HG03196 (cell line): Measurements from ENCODE around the gene ARHGAP23.
"Not testable (repeated sequence)": the region's sequence is repeated elsewhere in the genome, so short reads cannot be mapped to it uniquely, and the experiment has no call there.

Experiments
- ATAC-seq: cut with Tn5 transposase; IDR thresholded peaks from one replicate; pipeline ENCODE4 v1.9.1; 2021; ENCODE audit not compliant: unreplicated experiment

ARHGAP23 gene

DNA sequence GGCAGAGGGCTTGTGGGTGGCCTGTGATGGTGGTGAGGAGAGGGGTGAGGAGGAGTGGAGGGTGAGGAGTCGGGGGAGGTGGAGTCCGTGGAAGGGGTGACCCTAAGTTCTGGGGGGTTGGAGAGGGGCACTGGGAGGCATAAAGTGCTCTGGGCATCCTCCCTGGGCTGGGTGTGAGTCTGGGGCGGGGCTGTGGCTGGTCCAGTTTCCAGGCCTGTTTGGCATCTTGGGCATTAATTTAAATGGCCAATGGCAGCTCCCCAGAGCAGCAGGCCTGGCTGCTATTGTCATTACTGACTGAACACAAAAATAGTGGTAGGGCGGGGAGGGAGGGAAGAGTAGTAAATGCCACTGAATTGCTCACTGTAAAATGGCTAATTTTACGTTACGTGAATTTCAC lies 7.7 kb upstream of the ARHGAP23 start:
- ATAC-seq = no peak

- no peak for ATAC-seq
These were observed 7.0 kb upstream of the ARHGAP23 start for GRCh38 chr17:38421171-38421841.

DNA sequence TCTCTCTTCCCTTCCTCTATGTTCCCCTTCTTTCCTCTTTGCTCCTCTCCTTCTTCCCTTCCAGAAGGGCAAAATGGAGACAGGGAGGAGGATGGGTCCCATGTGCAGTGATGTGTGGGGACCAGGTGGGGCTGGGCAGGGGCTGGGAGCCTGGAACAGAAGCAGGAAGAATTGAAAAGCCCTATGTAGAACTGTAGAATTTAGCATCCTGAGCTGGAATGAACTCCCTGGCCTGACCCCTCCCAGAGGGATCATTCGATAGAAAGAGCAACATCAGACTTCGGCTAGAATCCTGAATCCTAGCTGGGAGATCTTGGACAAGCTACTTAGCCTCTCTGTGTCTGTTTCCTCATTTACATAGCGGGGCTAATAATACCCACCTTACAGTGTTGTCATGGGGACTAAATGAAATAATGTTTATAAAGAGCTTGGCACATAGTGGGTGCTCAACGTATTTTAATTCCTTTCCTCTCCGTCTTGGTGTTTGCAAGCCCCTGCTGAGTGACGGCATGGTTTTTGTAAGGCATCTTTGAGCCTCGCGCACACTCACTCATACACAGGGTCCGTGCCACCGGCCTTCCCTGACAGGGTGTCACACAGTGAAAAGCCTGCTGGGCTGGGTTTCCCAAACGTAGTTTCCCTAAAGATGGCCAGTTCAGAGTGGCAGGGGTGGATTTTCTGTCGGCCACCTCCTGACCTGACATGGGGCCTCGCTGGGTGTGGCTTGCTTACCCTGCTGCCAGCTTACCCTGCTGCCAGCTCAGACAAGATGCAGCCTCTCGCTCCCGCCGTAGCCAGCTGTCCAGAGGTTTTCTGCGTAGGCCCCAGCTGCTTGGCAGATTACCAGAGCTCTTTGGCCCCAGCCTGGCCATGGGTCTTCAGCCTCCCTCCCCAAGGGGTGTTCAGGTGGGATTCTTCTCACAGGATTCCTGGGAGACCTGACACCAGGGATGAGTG lies 6.1 kb upstream of the ARHGAP23 start:
- ATAC-seq = no peak

- no peak for ATAC-seq
These were observed 3.8 kb upstream of the ARHGAP23 start for GRCh38 chr17:38424297-38424972.

DNA sequence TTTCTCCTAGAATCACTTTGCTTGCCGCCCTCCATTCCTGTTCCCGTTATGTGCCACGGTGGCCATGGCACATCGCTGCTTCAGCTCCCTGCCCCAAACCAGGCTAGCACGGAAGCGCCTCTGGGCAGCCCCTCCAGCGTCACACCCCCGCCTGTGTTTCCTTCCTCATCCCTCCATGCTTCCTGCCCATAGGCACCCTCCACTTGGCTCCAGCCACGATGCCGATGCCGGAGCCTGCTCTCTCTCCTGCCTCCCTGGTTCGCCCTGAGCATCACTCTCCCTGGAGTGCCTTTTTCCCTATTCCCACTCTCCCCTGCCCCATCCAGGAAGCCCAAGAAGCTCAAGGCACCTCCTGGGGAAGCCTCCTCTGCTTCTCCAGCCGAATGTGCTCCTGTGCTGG lies 3.2 kb upstream of the ARHGAP23 start:
- no peak for ATAC-seq

DNA sequence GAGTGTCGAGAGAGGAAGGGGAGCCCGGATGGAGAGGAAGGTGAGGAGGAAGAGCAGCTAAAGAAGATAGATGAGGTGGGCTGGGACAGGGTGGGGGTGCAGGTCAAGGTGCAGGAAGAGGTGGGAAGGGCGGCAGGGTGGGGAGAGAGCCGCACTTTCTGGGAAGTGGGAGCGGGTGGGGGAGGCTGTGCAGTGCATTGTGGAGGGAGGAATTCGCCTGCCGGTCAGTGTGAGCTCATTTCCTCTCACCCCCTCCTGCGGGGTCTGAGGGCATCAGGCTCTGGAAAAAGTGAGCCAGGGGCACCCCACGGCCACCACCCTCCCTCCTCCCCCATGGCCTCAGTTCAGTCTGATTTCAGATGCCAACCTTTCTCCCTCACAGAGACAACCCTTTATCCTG lies 2.5 kb upstream of the ARHGAP23 start:
- no peak for ATAC-seq

DNA sequence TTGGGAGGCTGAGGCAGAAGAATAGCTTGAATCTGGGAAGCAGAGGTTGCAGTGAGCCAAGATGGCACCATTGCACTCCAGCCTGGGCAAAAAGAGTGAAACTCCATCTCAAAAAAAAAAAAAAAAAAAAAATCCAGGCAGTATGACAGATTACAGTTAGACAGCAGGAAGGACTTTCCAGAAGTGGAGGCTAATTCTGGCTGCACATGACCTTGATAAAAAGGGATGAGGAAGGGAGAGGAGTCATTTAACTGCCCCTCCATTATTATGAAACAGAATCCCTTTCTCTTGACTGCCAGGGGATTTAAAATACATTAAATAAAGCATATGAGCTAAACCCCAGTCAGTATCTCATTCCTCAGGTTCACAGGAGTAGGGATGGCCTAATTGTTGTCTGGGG lies 1.8 kb upstream of the ARHGAP23 start:
- ATAC-seq = no peak

GRCh38 chr17:38427160-38427949 lies 909 bp upstream of the ARHGAP23 start:
- ATAC-seq = no peak

DNA sequence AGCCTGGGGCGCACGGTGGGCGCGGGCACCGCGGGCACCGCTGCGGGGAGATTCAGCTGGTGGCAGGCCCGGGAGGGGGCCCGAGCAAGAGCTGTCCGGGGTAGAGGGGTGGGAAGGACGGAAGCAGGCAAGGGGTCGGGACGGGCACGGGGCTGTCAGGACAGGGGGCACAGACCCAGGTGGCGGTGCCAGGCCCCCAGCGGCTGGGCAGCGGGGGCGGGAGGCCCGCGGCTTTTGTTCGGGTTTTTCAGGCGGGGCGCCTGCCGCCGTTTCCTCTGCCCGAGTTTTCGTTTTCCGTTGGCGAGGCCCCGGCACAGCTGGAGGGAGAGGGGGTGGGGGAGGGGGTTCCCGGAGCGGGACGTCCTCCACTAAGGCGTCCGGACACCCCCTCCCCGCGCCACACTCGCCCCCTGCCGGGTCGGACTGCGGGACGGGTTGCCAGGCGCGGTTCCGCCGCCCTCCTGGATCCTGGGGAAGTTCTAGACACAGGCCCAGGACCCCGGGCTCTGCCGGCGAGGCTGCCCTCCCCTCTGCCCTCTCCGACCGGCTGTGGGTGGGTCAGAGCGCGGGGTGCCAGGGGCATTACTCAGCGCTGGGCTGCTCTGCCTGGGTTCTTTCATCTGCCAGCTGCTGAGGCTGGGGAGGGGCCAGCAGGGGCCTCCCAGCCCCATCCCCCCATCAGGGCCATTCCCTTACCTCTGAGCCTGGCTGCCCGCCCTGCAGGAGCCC lies 543 bp downstream of the ARHGAP23 start:
- no peak for ATAC-seq

- no peak for ATAC-seq
These were observed 1.3 kb downstream of the ARHGAP23 start for GRCh38 chr17:38429476-38430100.

- ATAC-seq = no peak
These were observed 2.1 kb downstream of the ARHGAP23 start for GRCh38 chr17:38430316-38430715.

DNA sequence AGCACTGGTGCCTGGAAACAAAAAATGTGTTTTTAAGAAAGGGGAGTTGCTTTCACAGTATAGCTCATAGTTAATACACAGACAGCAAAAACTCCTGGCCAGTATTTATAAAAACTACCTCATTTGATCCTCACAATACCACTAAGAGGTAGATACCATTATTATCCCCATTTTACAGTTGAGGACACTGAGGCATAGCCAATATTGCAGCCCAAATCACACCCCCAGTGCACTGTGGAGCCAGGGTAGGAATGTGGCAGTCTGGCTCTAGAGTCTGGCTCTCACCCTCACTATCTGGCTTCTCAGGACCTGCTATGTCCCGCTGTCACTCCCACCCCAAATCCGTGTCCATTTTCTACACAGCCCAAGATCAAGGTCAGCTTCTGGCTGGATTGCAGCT lies 2.6 kb downstream of the ARHGAP23 start:
- no peak for ATAC-seq

DNA sequence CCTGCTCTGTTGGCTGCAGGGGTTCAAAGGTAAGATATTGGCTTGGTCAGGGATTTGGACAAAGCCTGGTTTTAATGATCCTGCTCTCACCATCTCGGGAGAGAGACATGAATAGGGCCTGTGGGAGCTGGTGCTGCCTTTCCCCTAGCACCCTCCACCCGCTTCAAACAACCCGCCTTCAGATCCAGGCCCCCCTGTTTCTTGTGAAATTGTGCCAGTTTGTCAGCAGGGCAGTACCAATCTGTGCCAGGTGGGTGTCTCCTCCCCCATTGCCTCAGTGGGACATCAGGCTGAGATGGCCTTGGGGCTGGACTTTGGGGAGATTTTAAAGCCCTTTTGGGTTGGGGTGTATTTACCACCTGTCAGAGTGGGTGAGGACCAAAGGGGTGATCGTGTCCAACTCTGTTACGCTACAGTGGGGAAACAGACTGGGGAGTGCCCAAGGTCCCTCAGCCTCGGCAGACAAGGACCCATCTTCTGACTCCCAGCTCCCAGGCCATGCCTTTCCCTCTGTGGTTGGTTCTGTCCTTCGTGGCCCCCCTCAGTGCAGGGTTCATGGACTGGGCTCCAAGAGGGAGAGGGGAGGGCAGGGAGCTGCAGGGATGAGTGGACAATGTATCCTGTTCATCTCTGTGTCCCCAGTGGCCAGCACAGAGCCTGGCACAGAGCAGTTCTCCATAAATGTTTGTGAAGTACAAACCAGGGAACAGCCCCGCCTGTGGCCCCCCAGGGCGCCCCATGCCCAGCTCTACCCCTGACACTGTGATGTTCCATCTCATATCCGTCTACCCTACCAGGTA lies 3.3 kb downstream of the ARHGAP23 start:
- no peak for ATAC-seq

DNA sequence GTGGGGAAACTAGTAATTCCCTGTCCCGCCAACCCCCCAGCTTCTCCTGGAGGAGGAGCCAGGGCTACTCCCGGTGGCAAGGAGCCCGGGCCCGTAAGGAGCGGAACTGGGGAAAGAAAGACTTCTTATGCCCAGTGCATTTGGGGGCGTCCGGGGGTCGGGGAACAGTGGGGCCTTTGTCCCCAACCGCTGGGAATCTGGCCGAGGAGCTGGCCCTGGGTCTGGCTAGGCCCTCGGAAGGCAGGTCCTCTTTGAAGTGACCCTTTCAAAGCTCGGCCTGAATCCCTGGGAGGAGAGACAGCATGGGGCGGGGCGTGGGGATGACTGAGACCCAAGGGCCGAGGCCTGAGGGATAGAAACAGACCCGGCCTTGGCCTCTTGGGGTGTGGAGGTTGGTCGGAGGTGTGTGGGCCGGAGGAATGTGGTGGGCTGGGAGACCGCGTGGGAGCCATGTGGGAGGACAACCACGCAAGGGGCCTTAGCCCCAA lies 6.0 kb downstream of the ARHGAP23 start:
- ATAC-seq = no peak

GRCh38 chr17:38435795-38436194 lies 7.5 kb downstream of the ARHGAP23 start:
- ATAC-seq = no peak

DNA sequence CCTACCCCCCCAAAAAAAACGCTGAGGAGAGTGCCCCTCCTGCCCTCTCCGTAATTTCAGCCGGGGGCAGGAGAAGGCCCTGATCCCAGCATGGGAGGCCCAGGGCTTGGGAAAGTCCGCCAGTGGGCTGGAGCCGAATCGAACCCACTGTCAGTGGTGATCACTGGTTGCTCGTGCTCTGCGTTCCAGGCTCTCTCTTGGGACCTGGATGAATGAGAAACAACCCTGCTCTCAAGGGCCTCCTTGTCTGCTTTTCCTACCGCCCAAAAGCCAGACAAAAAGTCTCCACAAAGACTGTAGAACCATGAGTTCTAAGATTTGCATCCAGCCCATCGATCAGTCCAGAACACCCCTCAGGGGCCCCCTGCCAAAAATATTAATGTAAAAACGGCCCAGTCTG lies 8.1 kb downstream of the ARHGAP23 start:
- ATAC-seq = no peak

- ATAC-seq = not testable (repeated sequence)
These were observed 9.0 kb downstream of the ARHGAP23 start for GRCh38 chr17:38437313-38437712.

DNA sequence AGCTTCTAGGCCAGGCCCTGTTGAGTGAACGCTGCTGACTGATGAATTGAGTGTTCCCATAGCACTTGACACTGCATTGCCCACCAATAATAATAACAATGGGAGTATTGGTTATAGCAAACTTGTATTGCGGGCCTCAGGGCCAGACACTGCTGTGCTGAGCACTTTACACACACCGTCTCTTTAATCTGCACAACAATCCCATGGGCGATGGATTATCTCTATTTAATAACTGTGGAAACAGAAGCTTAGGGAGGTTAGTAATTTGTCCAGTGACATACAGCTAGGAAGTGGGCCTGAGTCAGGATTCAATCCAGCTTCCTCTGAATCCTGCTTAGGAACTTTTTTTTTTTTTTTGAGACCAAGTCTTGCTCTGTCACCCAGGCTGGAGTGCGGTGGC lies 11.2 kb downstream of the ARHGAP23 start:
- no peak for ATAC-seq
